ENCODE data around the gene ARMH3. TPM values are rescaled to one million over a fixed set of nuclear protein-coding genes. Genes with fewer than 3 reads are reported as not detected.
A peak's percentile ranks its signal among the peaks of the same experiment; 100 is the strongest.

ARMH3 gene
- total RNA-seq, 2 experiments from 2014 or later = 7.9 to 24.3 TPM

- DNase-seq (ENCODE audit: low spot score) = no peak
- no peak overlapping the region for H3K27ac ChIP-seq (ENCODE audit: low read depth, low read length, poor library complexity, severe bottlenecking)
- H3K4me3 ChIP-seq (ENCODE audit: low read depth, low read length, poor library complexity, severe bottlenecking) = no peak overlapping the region
- no peak for TF ChIP-seq CTCF (conservative IDR thresholded peaks at IDR 0.05; ENCODE audit: low read length)
- TF ChIP-seq EZH2phosphoT487 (IDR thresholded peaks at IDR 0.05; ENCODE audit: borderline replicate concordance, low read depth, low read length) = no peak
- ChIA-PET CTCF (ENCODE audit: unreplicated experiment) (no interaction called here), POLR2A (interaction anchor here (0.9 to 1.9 kb wide), 3 partner anchors 10 to 119 kb away, joined by 3 to 9 read pairs (median 5); no protein-coding TSS in a partner anchor)
- H3K9me3 ChIP-seq (ENCODE audit: low read length) = no peaks in the 10 kb centered on the region
- no peaks in the 10 kb centered on the region for H3K79me2 ChIP-seq (ENCODE audit: insufficient read depth, low read depth, low read length)
- no TSS peak for BruUV-seq (replicated peaks)
- peaks cover 55% of the 10 kb centered on the region for H3K36me3 ChIP-seq (ENCODE audit: insufficient read depth, low read length)
- H3K4me2 ChIP-seq (ENCODE audit: low read length) = no peak overlapping the region
- H3K9me2 ChIP-seq (ENCODE audit: insufficient read depth, low read length) = no peaks in the 10 kb centered on the region
- intact Hi-C loops (cut with micrococcal nuclease; ENCODE audit: unreplicated experiment) = no loop called here
- H3K4me1 ChIP-seq (ENCODE audit: insufficient read depth, low read length, poor library complexity, severe bottlenecking) = peaks cover 16% of the 10 kb centered on the region
- no peaks in the 10 kb centered on the region for H4K20me1 ChIP-seq (ENCODE audit: insufficient read depth, low read length)
- no peak overlapping the region for H2AFZ ChIP-seq (ENCODE audit: low read length)
These were observed 51.6 kb downstream of the ARMH3 start for GRCh38 chr10:102004376-102004775.

GRCh38 chr10:102003541-102003940 lies 52.4 kb downstream of the ARMH3 start:
- Histone ChIP-seq H3K27ac (ENCODE audit: low read depth, low read length, poor library complexity, severe bottlenecking) (no peak overlapping the region), H3K4me2 (ENCODE audit: low read length) (no peak overlapping the region), H3K4me1 (ENCODE audit: insufficient read depth, low read length, poor library complexity, severe bottlenecking) (peaks cover 16% of the 10 kb centered on the region), H2AFZ (ENCODE audit: low read length) (no peak overlapping the region), H3K9me2 (ENCODE audit: insufficient read depth, low read length) (no peaks in the 10 kb centered on the region), H3K36me3 (ENCODE audit: insufficient read depth, low read length) (peaks cover 51% of the 10 kb centered on the region), H3K9me3 (ENCODE audit: low read length) (no peaks in the 10 kb centered on the region), H4K20me1 (ENCODE audit: insufficient read depth, low read length) (no peaks in the 10 kb centered on the region), H3K4me3 (ENCODE audit: low read depth, low read length, poor library complexity, severe bottlenecking) (no peak overlapping the region), H3K79me2 (ENCODE audit: insufficient read depth, low read depth, low read length) (no peaks in the 10 kb centered on the region)
- no peak for TF ChIP-seq CTCF (conservative IDR thresholded peaks at IDR 0.05; ENCODE audit: low read length)
- TF ChIP-seq EZH2phosphoT487 (IDR thresholded peaks at IDR 0.05; ENCODE audit: borderline replicate concordance, low read depth, low read length) = no peak
- ChIA-PET POLR2A (interaction anchor here (0.6 to 1.9 kb wide), 5 partner anchors 10 to 118 kb away, joined by 3 to 9 read pairs (median 3); no protein-coding TSS in a partner anchor), CTCF (ENCODE audit: unreplicated experiment) (no interaction called here)
- intact Hi-C loops (cut with micrococcal nuclease; ENCODE audit: unreplicated experiment) = no loop called here
- DNase-seq (ENCODE audit: low spot score) = no peak
- BruUV-seq (replicated peaks) = no TSS peak

- Histone ChIP-seq H3K79me2 (ENCODE audit: insufficient read depth, low read depth, low read length) (no peaks in the 10 kb centered on the region), H2AFZ (ENCODE audit: low read length) (no peak overlapping the region), H3K27ac (ENCODE audit: low read depth, low read length, poor library complexity, severe bottlenecking) (no peak overlapping the region), H3K4me1 (ENCODE audit: insufficient read depth, low read length, poor library complexity, severe bottlenecking) (peaks cover 16% of the 10 kb centered on the region), H3K9me3 (ENCODE audit: low read length) (no peaks in the 10 kb centered on the region), H3K4me3 (ENCODE audit: low read depth, low read length, poor library complexity, severe bottlenecking) (no peak overlapping the region), H3K4me2 (ENCODE audit: low read length) (peak overlapping the region; percentile 54), H3K36me3 (ENCODE audit: insufficient read depth, low read length) (peaks cover 58% of the 10 kb centered on the region), H4K20me1 (ENCODE audit: insufficient read depth, low read length) (no peaks in the 10 kb centered on the region), H3K9me2 (ENCODE audit: insufficient read depth, low read length) (no peaks in the 10 kb centered on the region)
- BruUV-seq (replicated peaks) = no TSS peak
- TF ChIP-seq EZH2phosphoT487 (IDR thresholded peaks at IDR 0.05; ENCODE audit: borderline replicate concordance, low read depth, low read length) (no peak), CTCF (conservative IDR thresholded peaks at IDR 0.05; ENCODE audit: low read length) (no peak)
- ChIA-PET CTCF (ENCODE audit: unreplicated experiment) (interaction anchor here (0.9 kb wide), 1 partner anchor 9 kb away, joined by 4 read pairs; no protein-coding TSS in a partner anchor), POLR2A (interaction anchor here (0.6 to 1.0 kb wide), 2 partner anchors 43 to 104 kb away, joined by 3 to 4 read pairs; no protein-coding TSS in a partner anchor)
- intact Hi-C loops (cut with micrococcal nuclease; ENCODE audit: unreplicated experiment) = no loop called here
- DNase-seq (ENCODE audit: low spot score) = peak; percentile 36
These were observed 54.4 kb downstream of the ARMH3 start for GRCh38 chr10:102001435-102002068.
